Forelimb muscle (tissue), 1 donor: ENCODE measurements around the gene ALG1L2. TPM values are rescaled to one million over a fixed set of nuclear protein-coding genes. Genes with fewer than 3 reads are reported as not detected.
"Not testable (repeated sequence)": the region's sequence is repeated elsewhere in the genome, so short reads cannot be mapped to it uniquely, and the experiment has no call there.

ENCODE experiments used
- DNase-seq: peaks from one replicate; pipeline ENCODE4 v3.0.0-alpha.2; 2013; ENCODE audit warnings: low read depth
- polyA plus RNA-seq: library from polyadenylated mRNA; unstranded; fragments of 120-200 nt; gene quantifications from one replicate; pipeline ENCODE4 v1.2.1, GENCODE V29; 2013; ENCODE audit not compliant: insufficient read length

ALG1L2 gene
- polyA plus RNA-seq, 1 donor: 1.3 TPM

DNA sequence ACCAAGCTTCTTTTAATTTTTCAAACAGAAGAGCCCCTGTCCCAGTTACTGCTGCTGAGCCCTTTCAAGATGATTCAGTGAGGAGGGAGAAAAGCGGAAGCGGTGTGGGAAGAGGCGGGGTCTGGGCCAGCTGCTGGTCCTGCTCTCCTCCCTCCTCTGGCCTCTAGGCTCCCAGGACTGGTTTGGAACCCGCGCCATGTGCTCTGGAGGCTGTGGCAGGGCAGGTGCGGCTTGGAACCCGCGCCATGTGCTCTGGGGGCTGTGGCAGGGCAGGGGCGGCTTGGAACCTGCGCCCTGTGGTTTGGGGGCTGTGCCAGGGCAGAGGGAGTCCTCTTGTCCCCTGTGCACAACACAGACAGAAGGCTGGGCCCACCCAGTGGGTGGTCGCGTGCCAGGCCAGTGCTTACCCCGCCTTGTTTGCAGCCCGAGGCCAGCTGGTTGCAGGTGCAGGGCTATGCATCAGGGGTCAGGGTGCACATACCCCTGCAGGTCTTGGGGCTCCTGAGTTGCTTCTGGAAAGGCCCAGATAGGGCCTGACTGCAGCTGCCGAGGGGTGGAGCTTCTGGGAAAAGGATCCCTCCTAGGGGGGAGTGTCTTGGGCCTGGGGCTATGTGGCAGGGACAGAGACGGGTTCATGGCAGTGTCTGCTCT, 12.2 kb downstream of the ALG1L2 start:
- no peak for DNase-seq

- DNase-seq: not testable (repeated sequence)
These were observed 12.9 kb downstream of the ALG1L2 start for GRCh38 chr3:130094491-130094941.

DNA sequence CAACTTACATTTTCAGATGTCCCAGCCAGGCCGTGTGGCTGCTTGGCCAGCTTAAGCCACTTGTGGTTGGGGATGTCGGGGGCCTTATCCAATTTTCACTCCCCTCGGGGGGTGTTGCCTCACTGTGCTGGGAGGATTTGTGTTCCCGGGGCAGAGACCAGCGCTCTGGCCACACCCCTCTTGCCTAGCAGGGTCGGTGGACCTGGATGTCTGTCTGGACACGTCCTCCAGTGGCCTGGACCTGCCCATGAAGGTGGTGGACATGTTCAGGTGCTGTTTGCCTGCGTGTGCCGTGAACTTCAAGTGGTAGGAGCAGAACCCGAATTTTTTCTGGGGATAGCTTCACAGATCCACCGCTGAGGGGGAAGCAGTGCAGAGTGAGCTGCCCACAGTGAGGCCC, 14.2 kb downstream of the ALG1L2 start:
- DNase-seq: not testable (repeated sequence)

DNA sequence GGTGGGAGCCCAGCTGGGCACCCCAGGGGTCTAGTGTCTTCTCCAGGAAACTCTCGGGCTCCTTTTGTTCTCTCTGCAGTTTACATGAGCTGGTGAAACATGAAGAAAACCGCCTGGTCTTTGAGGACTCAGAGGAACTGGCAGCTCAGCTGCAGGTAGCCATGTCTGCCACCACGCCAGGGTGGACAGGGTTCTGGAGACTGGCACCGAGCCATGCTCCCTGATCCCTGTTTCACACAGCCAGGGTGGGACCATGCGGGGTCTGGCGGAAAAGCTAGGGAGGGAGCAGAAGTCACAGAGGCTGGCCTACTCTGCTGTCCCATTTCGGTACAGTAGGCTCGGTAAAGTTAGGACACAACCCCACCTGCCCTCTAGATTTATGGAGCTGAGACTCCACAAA, 15.5 kb downstream of the ALG1L2 start:
- DNase-seq: not testable (repeated sequence)

GRCh38 chr3:130097690-130098638, 16.3 kb downstream of the ALG1L2 start:
- not testable (repeated sequence) for DNase-seq

- DNase-seq: not testable (repeated sequence)
These were observed 17.2 kb downstream of the ALG1L2 start for GRCh38 chr3:130098639-130099385.

GRCh38 chr3:130102545-130102944, 20.9 kb downstream of the ALG1L2 start:
- DNase-seq: not testable (repeated sequence)

DNA sequence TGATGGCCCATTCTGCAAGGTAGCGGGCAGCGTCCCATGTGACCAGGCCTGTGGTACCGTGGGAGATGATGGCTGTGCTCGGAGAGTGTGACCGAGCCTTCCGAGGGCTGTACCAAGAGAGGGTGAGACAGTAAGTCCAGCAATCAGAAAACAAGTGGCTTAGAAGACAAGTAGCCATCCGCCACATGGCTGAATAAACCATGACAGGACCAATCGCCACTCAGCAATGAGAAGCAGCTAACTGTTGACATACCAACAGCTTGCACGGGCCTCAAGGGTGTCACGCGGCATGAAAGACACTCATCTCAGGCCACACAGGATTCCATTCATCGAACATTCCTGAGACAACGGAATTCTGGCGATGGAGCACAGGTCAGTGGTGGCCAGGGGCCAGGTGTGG, 22.6 kb downstream of the ALG1L2 start:
- DNase-seq: not testable (repeated sequence)

- DNase-seq: not testable (repeated sequence)
These were observed 25.8 kb downstream of the ALG1L2 start for GRCh38 chr3:130107333-130107995.

DNA sequence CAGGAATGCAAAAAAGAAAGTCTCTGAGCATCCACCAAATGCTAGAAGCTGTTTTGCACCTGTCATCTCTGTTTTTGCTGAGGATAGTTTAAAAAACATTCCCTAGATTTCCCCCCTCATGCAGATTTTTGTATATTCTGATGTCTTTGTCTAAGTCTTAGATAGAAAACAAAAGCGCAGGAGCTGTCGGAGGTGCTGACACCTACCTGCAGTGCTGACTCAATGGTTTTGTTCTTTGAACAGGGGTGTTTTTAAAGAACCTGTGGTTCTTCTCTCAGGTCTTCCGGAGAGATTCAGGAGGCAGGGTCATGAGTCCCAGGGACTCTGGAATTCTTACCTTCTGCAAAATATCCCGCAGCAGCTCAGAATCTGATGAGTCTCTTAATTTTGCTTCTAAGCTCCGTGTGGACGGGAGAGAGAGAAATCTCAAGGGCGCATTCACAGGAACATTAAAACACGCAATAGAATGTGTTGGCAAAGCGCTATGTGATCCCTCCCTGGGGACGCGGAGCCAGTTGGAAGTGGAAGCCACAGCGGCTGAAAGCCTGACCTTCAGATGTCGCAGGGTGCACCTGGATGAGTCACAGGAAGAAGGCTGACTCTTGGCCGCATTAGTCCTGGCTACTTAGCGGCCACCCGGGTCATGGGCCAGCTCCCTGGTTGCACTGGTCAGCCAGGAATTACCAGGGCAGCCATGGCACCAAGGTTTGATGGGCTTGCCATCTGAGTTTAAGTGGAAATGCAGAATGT, 27.4 kb downstream of the ALG1L2 start:
- DNase-seq: not testable (repeated sequence)

DNA sequence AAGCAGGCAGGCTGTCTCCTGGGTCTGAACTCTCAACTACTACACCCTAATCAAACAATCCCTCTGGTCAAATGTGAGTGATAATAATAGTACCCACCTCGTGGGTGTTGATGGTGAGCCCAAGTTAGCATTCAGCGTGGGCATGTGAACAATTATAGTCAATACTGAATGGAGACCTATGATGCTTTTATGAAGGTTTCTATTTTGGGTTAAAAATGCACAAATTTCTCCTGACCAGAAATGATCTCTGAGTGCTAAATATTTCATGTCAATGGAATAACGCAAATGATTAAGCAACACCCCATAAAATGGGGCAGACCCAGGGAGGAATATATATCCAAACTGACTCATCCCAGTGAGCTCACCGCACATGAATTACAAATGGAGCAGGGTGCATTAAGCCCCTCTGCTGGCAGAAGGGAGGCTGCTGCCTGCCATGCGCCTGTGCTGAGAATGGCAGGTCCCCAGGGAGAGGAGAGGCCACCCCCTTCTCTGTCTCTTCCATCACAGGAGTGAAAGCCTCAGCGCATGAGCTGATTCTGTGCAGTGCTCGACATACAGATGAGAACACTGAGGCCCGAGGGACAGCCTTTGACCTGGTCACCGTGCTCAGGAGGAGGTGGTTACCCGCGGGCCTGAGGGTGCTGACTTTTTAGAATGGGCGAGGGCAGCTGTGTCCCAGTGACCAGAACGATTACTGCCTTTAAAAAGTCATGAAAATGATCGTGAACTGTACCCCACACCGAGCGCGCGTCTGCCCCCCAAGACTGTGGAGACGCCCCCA, 28.9 kb downstream of the ALG1L2 start:
- DNase-seq: not testable (repeated sequence)

DNA sequence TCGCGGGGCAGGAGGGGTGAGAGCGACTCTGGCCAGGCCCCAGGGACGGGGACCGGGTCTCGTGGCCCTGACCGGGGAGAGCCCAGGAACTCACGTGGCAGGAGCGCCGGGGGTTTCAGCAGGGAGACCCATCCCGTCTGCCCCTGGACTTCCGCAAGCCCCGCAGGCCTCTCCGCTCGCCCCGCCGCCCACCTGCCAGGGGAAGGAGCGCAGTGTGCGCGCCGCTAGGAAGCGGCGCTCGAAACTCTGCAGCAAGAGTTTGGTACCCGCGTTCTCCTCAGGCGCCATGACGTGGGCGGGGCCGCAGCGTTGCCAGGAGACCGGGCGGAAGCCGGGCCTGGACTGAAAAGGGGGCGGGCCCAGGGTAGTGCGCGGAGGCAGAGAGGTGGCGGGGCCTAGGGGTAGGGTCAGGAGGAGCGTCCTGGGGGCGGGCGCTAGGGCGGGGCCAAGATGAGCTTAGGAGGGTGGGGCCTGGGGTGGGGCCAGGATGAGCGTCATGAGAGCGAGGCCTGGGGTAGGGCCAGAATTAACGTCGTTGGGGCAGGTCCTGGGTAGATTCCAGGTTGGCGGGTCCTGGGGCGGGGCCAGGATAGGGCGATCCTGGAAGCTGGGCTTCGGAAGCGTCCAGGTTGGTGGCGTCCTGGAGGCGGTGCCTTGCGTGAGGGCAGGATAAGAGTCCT, 29.7 kb downstream of the ALG1L2 start:
- DNase-seq: peak; percentile 65

GRCh38 chr3:130111865-130112747, 30.5 kb downstream of the ALG1L2 start:
- peak; percentile 39 for DNase-seq

DNA sequence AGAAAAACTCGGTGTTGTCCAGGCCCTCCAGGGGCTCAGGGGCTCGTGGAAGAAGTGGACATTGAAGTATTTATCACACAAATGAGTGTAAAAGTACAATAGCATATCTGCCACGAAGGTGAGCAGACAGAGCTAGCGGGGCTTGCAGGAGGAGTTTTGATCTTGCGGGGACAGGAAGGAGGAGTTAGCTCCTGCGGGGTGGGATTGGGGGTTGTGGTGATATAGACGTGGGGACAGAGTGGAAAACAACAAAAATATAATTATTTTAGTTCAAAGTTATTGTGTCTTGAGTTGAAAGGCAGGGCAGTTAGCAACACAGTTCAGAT, 31.1 kb downstream of the ALG1L2 start:
- DNase-seq: not testable (repeated sequence)

GRCh38 chr3:130115400-130115799, 33.8 kb downstream of the ALG1L2 start:
- not testable (repeated sequence) for DNase-seq

DNA sequence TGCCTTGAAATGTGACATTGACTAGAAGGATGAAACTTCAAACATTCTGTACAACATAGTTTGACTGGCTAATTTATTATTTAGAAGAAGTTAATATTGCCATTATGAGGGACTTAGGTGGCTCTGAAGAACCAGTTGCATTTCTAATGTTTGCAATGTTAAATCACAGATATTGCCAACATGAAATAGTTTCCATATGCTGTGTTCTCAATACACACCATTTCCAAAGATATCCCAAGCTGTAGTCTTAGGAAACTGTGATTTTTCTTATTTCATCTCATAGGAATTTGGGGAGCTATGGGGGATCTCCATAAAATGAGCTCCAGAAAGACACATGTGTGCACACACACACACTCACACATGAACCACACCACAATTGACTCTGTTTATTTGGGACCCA, 36.3 kb downstream of the ALG1L2 start:
- DNase-seq: peak; percentile 41

GRCh38 chr3:130119824-130120223, 38.2 kb downstream of the ALG1L2 start:
- not testable (repeated sequence) for DNase-seq

- not testable (repeated sequence) for DNase-seq
These were observed 38.7 kb downstream of the ALG1L2 start for GRCh38 chr3:130120291-130120690.
